Neural cell (in vitro differentiated cells): ENCODE results near the gene ZSCAN21.

Experiments
- EP300 ChIP-seq: fragments of 450-650 bp; conservative IDR thresholded peaks from 2 replicates; pipeline ENCODE4 v1.6.1; 2014; ENCODE audit warnings: antibody characterized with exemption, mild to moderate bottlenecking, moderate library complexity; ENCODE audit not compliant: poor library complexity, severe bottlenecking
- EZH2 ChIP-seq: fragments of 200-600, 300-800 bp; shearing (Covaris generic), sonication (generic); IDR thresholded peaks from 2 replicates; pipeline ENCODE4 v1.6.1; 2014; ENCODE audit warnings: antibody characterized with exemption, low read length, borderline replicate concordance, mild to moderate bottlenecking; ENCODE audit not compliant: insufficient read depth, poor library complexity, severe bottlenecking
- MXI1 ChIP-seq: fragments of 450-650 bp; conservative IDR thresholded peaks from 2 replicates; pipeline ENCODE4 v1.6.1; 2014; ENCODE audit warnings: antibody characterized with exemption, mild to moderate bottlenecking; ENCODE audit not compliant: poor library complexity, severe bottlenecking
- POLR2AphosphoS5 ChIP-seq: IDR thresholded peaks from 2 replicates; pipeline ENCODE4 v1.6.1; 2012
- RAD21 ChIP-seq: fragments of 450-650 bp; conservative IDR thresholded peaks from 2 replicates; pipeline ENCODE4 v1.6.1; 2014; ENCODE audit warnings: antibody characterized with exemption, mild to moderate bottlenecking, moderate library complexity
- SMC3 ChIP-seq: fragments of 450-650 bp; conservative IDR thresholded peaks from 2 replicates; pipeline ENCODE4 v1.6.1; 2014; ENCODE audit warnings: antibody characterized with exemption, mild to moderate bottlenecking, moderate library complexity; ENCODE audit not compliant: poor library complexity
- TAF1 ChIP-seq: IDR thresholded peaks from 2 replicates; pipeline ENCODE4 v1.6.1; 2012; ENCODE audit warnings: low read depth
- TF ChIP-seq, protein P1 (sequence below): fragments of 450-650 bp; IDR thresholded peaks from 2 replicates; pipeline ENCODE4 v1.5.1; 2014; ENCODE audit warnings: antibody characterized with exemption, mild to moderate bottlenecking, moderate library complexity; ENCODE audit not compliant: poor library complexity, severe bottlenecking
- TF ChIP-seq, protein P2 (sequence below): IDR thresholded peaks from 2 replicates; pipeline ENCODE4 v1.6.1; 2012; ENCODE audit warnings: borderline replicate concordance

DNA sequence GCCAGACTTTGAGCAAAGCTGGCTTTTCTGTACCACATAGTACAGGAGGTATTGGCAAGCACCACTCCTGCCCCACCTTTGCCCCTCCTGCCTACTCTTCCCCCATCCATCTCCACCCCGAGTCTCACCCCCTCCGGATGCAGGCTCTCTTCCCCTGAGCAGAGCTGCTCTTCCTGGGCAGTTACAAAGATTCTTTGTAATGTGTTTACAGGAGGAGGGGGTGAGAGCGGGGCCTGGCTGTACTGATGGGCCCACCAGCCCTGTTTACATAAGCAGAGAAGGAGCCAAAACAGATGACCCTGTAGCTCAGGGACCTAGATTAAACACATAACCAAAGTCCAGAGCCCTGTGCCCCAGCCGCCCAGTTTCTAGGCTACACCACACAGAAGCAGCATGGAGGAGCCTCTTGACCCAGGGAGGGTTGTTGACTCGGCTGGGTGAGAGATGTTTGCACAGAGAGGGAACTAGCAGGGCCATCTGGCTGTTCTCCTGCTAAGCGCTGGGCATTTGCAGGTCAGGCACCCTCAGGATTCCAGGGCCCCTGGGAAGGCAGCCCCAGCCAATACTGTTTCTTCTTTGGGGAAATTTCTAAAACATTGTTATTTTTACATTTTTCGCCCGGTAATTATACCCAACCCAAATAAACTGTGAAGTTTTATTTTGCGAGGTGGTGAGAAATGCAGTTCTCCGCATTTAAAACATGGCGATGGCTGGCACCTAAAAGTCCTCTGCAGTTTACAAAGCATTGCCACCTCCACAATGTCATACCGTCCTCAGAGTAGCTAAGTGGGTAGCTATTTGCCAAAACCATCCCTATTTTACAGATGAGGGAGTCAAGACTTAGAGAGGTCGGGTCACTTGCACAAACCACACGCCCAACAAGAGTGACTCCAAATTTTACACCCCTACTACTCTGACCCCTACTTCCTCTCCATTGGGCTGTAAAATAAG lies 45.6 kb upstream of the ZSCAN21 start:
- TF ChIP-seq RAD21 (no peak), POLR2AphosphoS5 (no peak), EZH2 (no peak), SMC3 (no peak), EP300 (no peak), MXI1 (no peak), TAF1 (no peak)
- TF ChIP-seq, protein P1, sequence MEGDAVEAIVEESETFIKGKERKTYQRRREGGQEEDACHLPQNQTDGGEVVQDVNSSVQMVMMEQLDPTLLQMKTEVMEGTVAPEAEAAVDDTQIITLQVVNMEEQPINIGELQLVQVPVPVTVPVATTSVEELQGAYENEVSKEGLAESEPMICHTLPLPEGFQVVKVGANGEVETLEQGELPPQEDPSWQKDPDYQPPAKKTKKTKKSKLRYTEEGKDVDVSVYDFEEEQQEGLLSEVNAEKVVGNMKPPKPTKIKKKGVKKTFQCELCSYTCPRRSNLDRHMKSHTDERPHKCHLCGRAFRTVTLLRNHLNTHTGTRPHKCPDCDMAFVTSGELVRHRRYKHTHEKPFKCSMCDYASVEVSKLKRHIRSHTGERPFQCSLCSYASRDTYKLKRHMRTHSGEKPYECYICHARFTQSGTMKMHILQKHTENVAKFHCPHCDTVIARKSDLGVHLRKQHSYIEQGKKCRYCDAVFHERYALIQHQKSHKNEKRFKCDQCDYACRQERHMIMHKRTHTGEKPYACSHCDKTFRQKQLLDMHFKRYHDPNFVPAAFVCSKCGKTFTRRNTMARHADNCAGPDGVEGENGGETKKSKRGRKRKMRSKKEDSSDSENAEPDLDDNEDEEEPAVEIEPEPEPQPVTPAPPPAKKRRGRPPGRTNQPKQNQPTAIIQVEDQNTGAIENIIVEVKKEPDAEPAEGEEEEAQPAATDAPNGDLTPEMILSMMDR = no peak
- TF ChIP-seq, protein P2, sequence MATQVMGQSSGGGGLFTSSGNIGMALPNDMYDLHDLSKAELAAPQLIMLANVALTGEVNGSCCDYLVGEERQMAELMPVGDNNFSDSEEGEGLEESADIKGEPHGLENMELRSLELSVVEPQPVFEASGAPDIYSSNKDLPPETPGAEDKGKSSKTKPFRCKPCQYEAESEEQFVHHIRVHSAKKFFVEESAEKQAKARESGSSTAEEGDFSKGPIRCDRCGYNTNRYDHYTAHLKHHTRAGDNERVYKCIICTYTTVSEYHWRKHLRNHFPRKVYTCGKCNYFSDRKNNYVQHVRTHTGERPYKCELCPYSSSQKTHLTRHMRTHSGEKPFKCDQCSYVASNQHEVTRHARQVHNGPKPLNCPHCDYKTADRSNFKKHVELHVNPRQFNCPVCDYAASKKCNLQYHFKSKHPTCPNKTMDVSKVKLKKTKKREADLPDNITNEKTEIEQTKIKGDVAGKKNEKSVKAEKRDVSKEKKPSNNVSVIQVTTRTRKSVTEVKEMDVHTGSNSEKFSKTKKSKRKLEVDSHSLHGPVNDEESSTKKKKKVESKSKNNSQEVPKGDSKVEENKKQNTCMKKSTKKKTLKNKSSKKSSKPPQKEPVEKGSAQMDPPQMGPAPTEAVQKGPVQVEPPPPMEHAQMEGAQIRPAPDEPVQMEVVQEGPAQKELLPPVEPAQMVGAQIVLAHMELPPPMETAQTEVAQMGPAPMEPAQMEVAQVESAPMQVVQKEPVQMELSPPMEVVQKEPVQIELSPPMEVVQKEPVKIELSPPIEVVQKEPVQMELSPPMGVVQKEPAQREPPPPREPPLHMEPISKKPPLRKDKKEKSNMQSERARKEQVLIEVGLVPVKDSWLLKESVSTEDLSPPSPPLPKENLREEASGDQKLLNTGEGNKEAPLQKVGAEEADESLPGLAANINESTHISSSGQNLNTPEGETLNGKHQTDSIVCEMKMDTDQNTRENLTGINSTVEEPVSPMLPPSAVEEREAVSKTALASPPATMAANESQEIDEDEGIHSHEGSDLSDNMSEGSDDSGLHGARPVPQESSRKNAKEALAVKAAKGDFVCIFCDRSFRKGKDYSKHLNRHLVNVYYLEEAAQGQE = no peak
